ENCODE results near the gene GHDC.

DNA sequence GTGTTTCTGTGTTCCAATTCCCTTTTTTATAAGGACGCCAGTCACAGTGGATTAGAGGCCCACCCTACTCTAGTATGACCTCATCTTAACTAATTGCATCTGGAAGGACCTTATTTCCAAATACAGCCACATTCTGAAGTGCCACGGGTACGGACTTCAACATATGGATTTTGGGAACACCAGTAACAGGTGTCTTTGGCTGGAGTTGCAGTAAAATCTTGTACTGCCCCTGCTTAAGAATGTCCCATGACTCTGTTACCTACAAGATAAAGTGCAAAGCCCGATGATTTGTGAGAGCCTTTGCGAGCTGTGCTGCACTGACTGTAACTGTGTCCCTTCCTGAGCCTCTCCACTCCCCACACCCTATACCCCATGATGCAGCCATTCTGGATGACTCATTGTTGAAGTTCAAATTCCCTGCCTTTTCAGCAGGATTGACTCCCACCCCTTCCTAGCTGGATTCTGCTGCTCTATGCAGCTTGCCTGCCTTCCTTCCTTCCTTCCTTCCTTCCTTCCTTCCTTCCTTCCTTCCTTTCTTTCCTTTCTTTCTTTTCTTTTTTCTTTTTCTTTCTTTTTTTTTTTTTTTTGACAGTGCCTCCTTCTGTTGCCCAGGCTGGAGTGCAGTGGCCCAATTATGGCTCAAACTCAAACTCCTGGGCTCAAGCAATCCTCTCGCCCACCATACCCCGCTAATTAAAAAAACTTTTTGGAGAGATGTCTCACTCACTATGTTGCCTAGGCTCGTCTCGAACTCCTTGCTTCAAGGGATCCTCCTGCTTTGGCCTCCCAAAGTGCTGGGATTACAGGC, 11.2 kb downstream of the GHDC start:
- TF ChIP-seq POLR2A (IDR thresholded peaks at IDR 0.05), result no peak
- TF ChIP-seq, protein P1, sequence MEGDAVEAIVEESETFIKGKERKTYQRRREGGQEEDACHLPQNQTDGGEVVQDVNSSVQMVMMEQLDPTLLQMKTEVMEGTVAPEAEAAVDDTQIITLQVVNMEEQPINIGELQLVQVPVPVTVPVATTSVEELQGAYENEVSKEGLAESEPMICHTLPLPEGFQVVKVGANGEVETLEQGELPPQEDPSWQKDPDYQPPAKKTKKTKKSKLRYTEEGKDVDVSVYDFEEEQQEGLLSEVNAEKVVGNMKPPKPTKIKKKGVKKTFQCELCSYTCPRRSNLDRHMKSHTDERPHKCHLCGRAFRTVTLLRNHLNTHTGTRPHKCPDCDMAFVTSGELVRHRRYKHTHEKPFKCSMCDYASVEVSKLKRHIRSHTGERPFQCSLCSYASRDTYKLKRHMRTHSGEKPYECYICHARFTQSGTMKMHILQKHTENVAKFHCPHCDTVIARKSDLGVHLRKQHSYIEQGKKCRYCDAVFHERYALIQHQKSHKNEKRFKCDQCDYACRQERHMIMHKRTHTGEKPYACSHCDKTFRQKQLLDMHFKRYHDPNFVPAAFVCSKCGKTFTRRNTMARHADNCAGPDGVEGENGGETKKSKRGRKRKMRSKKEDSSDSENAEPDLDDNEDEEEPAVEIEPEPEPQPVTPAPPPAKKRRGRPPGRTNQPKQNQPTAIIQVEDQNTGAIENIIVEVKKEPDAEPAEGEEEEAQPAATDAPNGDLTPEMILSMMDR (IDR thresholded peaks at IDR 0.05), result no peak
